HepG2 (cell line): ENCODE measurements around the gene LYSMD3. TPM values are rescaled to one million over a fixed set of nuclear protein-coding genes. Genes with fewer than 3 reads are reported as not detected.

Experiments used
- ARID2 ChIP-seq: sonication (generic); formaldehyde crosslinking; IDR thresholded peaks from 2 replicates; pipeline ENCODE4 v1.8.1; 2022; ENCODE audit warnings: mild to moderate bottlenecking, missing genetic modification reagents, borderline replicate concordance
- ATF7-NPFF ChIP-seq: sonication (generic); formaldehyde crosslinking; IDR thresholded peaks from 2 replicates; pipeline ENCODE4 v1.8.1; 2023; ENCODE audit warnings: mild to moderate bottlenecking, low read depth, missing genetic modification reagents, moderate library complexity
- HNF4G ChIP-seq, 2 experiments: sonication (generic) in 1 of 2; formaldehyde crosslinking in 1 of 2; IDR thresholded peaks; 2 replicates each; pipeline versions ENCODE4 v1.4.0 to v1.6.1; 2011 to 2020; ENCODE audit warnings: borderline replicate concordance in 2 of 2, low read depth in 2 of 2, mild to moderate bottlenecking in 2 of 2, low read length in 1 of 2, missing genetic modification reagents in 1 of 2, moderate library complexity in 1 of 2
- KLF12 ChIP-seq: sonication (generic); formaldehyde crosslinking; IDR thresholded peaks from 2 replicates; pipeline ENCODE4 v1.4.0; 2020; ENCODE audit warnings: missing genetic modification reagents, borderline replicate concordance
- NFATC3 ChIP-seq: sonication (generic); formaldehyde crosslinking; IDR thresholded peaks from 2 replicates; pipeline ENCODE4 v1.5.1; 2020; ENCODE audit warnings: mild to moderate bottlenecking, missing genetic modification reagents
- NFKBIZ ChIP-seq: IDR thresholded peaks from 2 replicates; pipeline ENCODE4 v1.6.1; 2018; ENCODE audit warnings: missing genetic modification reagents, missing compliant biosample characterization
- NONO ChIP-seq, 2 experiments: fragments of 450-650 bp in 1 of 2; sonication (generic) in 1 of 2; formaldehyde crosslinking in 1 of 2; IDR thresholded peaks in 1 of 2; conservative IDR thresholded peaks in 1 of 2; 2 replicates each; pipeline versions ENCODE4 v1.6.1 to v1.8.0; 2017 to 2022; ENCODE audit warnings: mild to moderate bottlenecking in 1 of 2, missing genetic modification reagents in 1 of 2, moderate library complexity in 1 of 2
- SAP130 ChIP-seq: IDR thresholded peaks from 2 replicates; pipeline ENCODE4 v1.6.1; 2016; ENCODE audit warnings: low read depth
- SOX5 ChIP-seq: IDR thresholded peaks from 2 replicates; pipeline ENCODE4 v1.6.1; 2016; ENCODE audit warnings: borderline replicate concordance
- SRSF9 ChIP-seq: fragments of 200-400 bp; formaldehyde crosslinking; IDR thresholded peaks from 2 replicates; pipeline ENCODE4 v1.6.1; 2018; ENCODE audit warnings: borderline replicate concordance, mild to moderate bottlenecking, low read depth, low read length; ENCODE audit not compliant: insufficient read depth, poor library complexity, severe bottlenecking
- THAP11 ChIP-seq: IDR thresholded peaks from 2 replicates; pipeline ENCODE4 v1.6.1; 2016; ENCODE audit warnings: missing biosample characterization, missing genetic modification reagents
- ZNF20 ChIP-seq: sonication (generic); formaldehyde crosslinking; IDR thresholded peaks from 2 replicates; pipeline ENCODE4 v1.4.0; 2020; ENCODE audit warnings: mild to moderate bottlenecking, moderate library complexity, missing genetic modification reagents
- ZNF280B ChIP-seq: sonication (generic); formaldehyde crosslinking; IDR thresholded peaks from 2 replicates; pipeline ENCODE4 v1.5.0; 2020; ENCODE audit warnings: missing genetic modification reagents, mild to moderate bottlenecking, borderline replicate concordance
- ZNF546 ChIP-seq: sonication (generic); formaldehyde crosslinking; conservative IDR thresholded peaks from 2 replicates; pipeline ENCODE4 v1.8.1; 2023; ENCODE audit warnings: mild to moderate bottlenecking, missing genetic modification reagents
- ZNF619 ChIP-seq: sonication (generic); formaldehyde crosslinking; IDR thresholded peaks from 2 replicates; pipeline ENCODE4 v1.4.0; 2020; ENCODE audit warnings: mild to moderate bottlenecking, missing genetic modification reagents
- polyA plus RNA-seq, 8 experiments: library from polyadenylated mRNA; depleted of rRNA in 3 of 8; stranded (reverse) in 7 of 8; unstranded in 1 of 8; fragments of >200 nt; fragmentation: Illumina TruSeq in 4 of 8; extraction: Trizol in 4 of 8; gene quantifications; 2 replicates each; pipeline versions ENCODE4 v1.2.1 to v1.2.3, GENCODE V29; 2011 to 2016; ENCODE audit warnings: low read depth in 4 of 8, missing spikeins in 1 of 8, mixed read lengths in 1 of 8; ENCODE audit not compliant: insufficient read depth in 1 of 8
- total RNA-seq, 5 experiments: library from RNA; depleted of rRNA; stranded (reverse); fragments of >200 nt; fragmentation: Illumina TruSeq; extraction: Trizol; gene quantifications; 2 replicates each; pipeline ENCODE4 v1.2.3, GENCODE V29; 2016; ENCODE audit warnings: low read depth in 1 of 5
- TF ChIP-seq, protein P1 (sequence below), 2 experiments: sonication (generic) in 1 of 2; formaldehyde crosslinking in 1 of 2; IDR thresholded peaks; 2 replicates each; pipeline versions ENCODE4 v1.6.1 to v1.9.0; 2014 to 2022; ENCODE audit warnings: antibody characterized with exemption in 1 of 2, borderline replicate concordance in 1 of 2, inconsistent platforms in 1 of 2, low read depth in 1 of 2, missing genetic modification reagents in 1 of 2
- TF ChIP-seq, protein P2 (sequence below): sonication (generic); formaldehyde crosslinking; IDR thresholded peaks from 2 replicates; pipeline ENCODE4 v1.5.0; 2020; ENCODE audit warnings: missing genetic modification reagents

LYSMD3 gene
- total and polyA plus RNA-seq, 2 of the 13 experiments (the other 11 are each of a cell fraction or from before 2014, with no cell fraction given) = 9.1 to 13.8 TPM

DNA sequence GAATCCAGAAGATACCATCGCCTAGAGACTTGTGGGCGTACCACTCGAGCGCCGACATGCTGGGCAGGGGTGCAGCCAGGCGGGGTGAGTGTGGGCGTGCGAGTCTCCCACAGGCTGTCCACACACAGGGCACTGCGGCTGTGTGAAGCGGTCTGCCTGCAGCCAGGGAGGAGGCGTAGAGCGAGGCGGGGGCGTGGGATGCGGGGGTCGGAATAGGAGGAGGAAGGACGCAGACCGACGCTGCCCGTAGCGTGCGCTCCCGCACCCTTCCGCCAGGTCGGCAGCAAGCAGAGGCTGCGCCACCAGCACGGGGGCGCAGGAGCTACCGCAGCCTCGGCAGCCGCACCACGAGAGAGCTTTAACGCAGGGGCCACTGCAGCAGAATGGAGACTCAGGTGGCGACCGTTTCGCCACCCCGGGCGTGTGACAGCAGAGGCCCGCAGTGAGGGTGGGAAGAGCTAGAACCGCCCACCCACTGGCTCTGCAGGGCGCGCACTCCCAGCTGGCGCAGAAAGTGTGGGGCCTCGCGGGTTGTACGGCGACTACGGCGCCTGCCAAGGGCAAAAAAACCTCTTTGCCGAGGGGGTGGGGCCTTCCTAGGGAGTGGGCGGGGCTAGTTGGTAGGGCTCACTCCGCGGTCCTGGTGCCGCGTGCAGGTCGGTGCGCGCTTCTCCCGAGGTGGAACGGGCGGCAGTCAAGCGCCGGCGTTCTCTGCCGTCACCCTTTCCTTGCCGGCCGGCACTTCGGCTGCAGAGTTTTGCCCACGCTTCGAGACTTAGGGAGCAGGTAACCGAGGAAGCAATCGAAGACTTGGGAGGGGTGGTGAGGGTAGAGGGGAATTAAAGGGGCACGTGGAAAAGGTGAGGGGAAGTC is 54.9 kb downstream of the LYSMD3 start, which contains the start of the genes MBLAC2 and POLR3G (continued):
- TF ChIP-seq, protein P1, sequence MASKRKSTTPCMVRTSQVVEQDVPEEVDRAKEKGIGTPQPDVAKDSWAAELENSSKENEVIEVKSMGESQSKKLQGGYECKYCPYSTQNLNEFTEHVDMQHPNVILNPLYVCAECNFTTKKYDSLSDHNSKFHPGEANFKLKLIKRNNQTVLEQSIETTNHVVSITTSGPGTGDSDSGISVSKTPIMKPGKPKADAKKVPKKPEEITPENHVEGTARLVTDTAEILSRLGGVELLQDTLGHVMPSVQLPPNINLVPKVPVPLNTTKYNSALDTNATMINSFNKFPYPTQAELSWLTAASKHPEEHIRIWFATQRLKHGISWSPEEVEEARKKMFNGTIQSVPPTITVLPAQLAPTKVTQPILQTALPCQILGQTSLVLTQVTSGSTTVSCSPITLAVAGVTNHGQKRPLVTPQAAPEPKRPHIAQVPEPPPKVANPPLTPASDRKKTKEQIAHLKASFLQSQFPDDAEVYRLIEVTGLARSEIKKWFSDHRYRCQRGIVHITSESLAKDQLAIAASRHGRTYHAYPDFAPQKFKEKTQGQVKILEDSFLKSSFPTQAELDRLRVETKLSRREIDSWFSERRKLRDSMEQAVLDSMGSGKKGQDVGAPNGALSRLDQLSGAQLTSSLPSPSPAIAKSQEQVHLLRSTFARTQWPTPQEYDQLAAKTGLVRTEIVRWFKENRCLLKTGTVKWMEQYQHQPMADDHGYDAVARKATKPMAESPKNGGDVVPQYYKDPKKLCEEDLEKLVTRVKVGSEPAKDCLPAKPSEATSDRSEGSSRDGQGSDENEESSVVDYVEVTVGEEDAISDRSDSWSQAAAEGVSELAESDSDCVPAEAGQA (IDR thresholded peaks at IDR 0.05; ENCODE audit: low read depth) = no peak
- TF ChIP-seq, protein P1 (CRISPR knock-in tag; IDR thresholded peaks at IDR 0.05; ENCODE audit: borderline replicate concordance) = no peak; the same call in 1 of the 2 replicates
- TF ChIP-seq SOX5 (CRISPR knock-in tag) = 0 out of 2 replicates have a peak, but pooled peaks have one; percentile 16
- TF ChIP-seq NFKBIZ (CRISPR knock-in tag) = peak; percentile 37; the same call in 1 of the 2 replicates
- TF ChIP-seq ZNF619 (CRISPR knock-in tag) = no peak
- peak; percentile 88 for TF ChIP-seq THAP11 (CRISPR knock-in tag)
- TF ChIP-seq KLF12 = no peak
- peak; percentile 30; the same call in 1 of the 2 replicates for TF ChIP-seq HNF4G (IDR thresholded peaks at IDR 0.05; ENCODE audit: borderline replicate concordance, low read depth, low read length)
- no peak for TF ChIP-seq HNF4G (CRISPR knock-in tag; IDR thresholded peaks at IDR 0.05; ENCODE audit: borderline replicate concordance, low read depth)
- TF ChIP-seq ZNF280B (CRISPR knock-in tag) = peak; percentile 2
- TF ChIP-seq ATF7-NPFF = peak; percentile 20; the same call in 1 of the 2 replicates
- TF ChIP-seq ARID2 (CRISPR knock-in tag) = no peak
- TF ChIP-seq NONO (IDR thresholded peaks at IDR 0.05) = no peak
- peak; percentile 80 for TF ChIP-seq NONO (CRISPR knock-in tag; conservative IDR thresholded peaks at IDR 0.05)
- TF ChIP-seq, protein P2, sequence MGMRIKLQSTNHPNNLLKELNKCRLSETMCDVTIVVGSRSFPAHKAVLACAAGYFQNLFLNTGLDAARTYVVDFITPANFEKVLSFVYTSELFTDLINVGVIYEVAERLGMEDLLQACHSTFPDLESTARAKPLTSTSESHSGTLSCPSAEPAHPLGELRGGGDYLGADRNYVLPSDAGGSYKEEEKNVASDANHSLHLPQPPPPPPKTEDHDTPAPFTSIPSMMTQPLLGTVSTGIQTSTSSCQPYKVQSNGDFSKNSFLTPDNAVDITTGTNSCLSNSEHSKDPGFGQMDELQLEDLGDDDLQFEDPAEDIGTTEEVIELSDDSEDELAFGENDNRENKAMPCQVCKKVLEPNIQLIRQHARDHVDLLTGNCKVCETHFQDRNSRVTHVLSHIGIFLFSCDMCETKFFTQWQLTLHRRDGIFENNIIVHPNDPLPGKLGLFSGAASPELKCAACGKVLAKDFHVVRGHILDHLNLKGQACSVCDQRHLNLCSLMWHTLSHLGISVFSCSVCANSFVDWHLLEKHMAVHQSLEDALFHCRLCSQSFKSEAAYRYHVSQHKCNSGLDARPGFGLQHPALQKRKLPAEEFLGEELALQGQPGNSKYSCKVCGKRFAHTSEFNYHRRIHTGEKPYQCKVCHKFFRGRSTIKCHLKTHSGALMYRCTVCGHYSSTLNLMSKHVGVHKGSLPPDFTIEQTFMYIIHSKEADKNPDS (CRISPR knock-in tag) = no peak; the same call in 1 of the 2 replicates
- TF ChIP-seq NFATC3 = peak; percentile 74; the same call in 1 of the 2 replicates
- TF ChIP-seq ZNF20 (CRISPR knock-in tag) = peak; percentile 93; the same call in 1 of the 2 replicates
- TF ChIP-seq SAP130 = peak; percentile 92
- peak; percentile 88; the same call in 1 of the 2 replicates for TF ChIP-seq ZNF546
- TF ChIP-seq SRSF9 = no peak
